Measurements from ENCODE around the gene PPP2CA. TPM values are rescaled to one million over a fixed set of nuclear protein-coding genes. Genes with fewer than 3 reads are reported as not detected.

PPP2CA gene
- total and polyA plus RNA-seq, 9 of the 15 experiments (the other 6 are each of a cell fraction or from before 2014, with no cell fraction given): 23.0 to 257 (median 109) TPM

DNA sequence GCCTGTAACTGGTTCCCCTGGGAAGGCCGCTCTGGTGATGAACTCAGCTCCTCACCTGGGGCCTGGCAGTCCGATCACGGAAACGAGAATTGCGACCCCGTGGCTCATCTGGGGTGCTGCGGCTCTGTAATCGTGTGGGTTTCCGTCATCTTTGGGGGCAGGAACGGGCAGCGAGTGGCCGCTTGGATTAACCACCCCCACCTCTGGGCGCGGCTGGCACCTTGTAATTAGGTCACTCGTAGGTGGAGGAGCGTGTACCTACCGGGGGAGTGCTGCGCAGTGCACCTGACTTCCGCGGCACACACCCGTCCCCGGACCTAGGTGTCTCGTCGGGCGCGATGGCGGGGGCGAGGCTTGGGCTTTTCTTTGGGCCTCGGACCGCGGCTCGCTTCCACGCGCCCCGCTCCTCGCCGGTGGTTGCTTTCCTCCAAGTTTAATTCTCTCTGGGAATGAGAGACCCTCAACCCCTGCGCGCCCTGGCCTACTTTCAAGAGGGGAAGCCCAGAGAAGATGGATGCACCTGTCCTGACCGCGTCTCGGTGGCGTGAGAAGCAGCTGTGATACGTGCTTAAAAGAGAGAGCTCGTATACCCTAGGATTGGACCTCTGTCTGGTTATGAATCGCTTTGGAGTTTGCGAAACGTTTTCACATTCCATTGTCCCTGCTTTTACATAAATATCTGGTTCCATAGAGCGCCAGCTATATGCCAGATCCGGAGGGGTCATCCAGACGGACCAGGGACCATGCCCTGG lies 744 bp upstream of the PPP2CA start (continued):
- no peak; a peak in 1 of 4 replicates for TF ChIP-seq KDM4B (IDR thresholded peaks at IDR 0.05; ENCODE audit: borderline replicate concordance in 2 of 2, low read depth in 1 of 2)
- TF ChIP-seq GTF2F1 (IDR thresholded peaks at IDR 0.05; ENCODE audit: low read depth, low read length): no peak
- TF ChIP-seq TAF9B (IDR thresholded peaks at IDR 0.05; ENCODE audit: partially characterized antibody): no peak
- TF ChIP-seq NR2F6 (CRISPR knock-in tag; IDR thresholded peaks at IDR 0.05): no peak; the same call in 1 of the 2 replicates
- TF ChIP-seq, protein P1, sequence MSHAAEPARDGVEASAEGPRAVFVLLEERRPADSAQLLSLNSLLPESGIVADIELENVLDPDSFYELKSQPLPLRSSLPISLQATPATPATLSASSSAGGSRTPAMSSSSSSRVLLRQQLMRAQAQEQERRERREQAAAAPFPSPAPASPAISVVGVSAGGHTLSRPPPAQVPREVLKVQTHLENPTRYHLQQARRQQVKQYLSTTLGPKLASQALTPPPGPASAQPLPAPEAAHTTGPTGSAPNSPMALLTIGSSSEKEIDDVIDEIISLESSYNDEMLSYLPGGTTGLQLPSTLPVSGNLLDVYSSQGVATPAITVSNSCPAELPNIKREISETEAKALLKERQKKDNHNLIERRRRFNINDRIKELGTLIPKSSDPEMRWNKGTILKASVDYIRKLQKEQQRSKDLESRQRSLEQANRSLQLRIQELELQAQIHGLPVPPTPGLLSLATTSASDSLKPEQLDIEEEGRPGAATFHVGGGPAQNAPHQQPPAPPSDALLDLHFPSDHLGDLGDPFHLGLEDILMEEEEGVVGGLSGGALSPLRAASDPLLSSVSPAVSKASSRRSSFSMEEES (CRISPR knock-in tag; IDR thresholded peaks at IDR 0.05): no peak
- TF ChIP-seq, protein P2, sequence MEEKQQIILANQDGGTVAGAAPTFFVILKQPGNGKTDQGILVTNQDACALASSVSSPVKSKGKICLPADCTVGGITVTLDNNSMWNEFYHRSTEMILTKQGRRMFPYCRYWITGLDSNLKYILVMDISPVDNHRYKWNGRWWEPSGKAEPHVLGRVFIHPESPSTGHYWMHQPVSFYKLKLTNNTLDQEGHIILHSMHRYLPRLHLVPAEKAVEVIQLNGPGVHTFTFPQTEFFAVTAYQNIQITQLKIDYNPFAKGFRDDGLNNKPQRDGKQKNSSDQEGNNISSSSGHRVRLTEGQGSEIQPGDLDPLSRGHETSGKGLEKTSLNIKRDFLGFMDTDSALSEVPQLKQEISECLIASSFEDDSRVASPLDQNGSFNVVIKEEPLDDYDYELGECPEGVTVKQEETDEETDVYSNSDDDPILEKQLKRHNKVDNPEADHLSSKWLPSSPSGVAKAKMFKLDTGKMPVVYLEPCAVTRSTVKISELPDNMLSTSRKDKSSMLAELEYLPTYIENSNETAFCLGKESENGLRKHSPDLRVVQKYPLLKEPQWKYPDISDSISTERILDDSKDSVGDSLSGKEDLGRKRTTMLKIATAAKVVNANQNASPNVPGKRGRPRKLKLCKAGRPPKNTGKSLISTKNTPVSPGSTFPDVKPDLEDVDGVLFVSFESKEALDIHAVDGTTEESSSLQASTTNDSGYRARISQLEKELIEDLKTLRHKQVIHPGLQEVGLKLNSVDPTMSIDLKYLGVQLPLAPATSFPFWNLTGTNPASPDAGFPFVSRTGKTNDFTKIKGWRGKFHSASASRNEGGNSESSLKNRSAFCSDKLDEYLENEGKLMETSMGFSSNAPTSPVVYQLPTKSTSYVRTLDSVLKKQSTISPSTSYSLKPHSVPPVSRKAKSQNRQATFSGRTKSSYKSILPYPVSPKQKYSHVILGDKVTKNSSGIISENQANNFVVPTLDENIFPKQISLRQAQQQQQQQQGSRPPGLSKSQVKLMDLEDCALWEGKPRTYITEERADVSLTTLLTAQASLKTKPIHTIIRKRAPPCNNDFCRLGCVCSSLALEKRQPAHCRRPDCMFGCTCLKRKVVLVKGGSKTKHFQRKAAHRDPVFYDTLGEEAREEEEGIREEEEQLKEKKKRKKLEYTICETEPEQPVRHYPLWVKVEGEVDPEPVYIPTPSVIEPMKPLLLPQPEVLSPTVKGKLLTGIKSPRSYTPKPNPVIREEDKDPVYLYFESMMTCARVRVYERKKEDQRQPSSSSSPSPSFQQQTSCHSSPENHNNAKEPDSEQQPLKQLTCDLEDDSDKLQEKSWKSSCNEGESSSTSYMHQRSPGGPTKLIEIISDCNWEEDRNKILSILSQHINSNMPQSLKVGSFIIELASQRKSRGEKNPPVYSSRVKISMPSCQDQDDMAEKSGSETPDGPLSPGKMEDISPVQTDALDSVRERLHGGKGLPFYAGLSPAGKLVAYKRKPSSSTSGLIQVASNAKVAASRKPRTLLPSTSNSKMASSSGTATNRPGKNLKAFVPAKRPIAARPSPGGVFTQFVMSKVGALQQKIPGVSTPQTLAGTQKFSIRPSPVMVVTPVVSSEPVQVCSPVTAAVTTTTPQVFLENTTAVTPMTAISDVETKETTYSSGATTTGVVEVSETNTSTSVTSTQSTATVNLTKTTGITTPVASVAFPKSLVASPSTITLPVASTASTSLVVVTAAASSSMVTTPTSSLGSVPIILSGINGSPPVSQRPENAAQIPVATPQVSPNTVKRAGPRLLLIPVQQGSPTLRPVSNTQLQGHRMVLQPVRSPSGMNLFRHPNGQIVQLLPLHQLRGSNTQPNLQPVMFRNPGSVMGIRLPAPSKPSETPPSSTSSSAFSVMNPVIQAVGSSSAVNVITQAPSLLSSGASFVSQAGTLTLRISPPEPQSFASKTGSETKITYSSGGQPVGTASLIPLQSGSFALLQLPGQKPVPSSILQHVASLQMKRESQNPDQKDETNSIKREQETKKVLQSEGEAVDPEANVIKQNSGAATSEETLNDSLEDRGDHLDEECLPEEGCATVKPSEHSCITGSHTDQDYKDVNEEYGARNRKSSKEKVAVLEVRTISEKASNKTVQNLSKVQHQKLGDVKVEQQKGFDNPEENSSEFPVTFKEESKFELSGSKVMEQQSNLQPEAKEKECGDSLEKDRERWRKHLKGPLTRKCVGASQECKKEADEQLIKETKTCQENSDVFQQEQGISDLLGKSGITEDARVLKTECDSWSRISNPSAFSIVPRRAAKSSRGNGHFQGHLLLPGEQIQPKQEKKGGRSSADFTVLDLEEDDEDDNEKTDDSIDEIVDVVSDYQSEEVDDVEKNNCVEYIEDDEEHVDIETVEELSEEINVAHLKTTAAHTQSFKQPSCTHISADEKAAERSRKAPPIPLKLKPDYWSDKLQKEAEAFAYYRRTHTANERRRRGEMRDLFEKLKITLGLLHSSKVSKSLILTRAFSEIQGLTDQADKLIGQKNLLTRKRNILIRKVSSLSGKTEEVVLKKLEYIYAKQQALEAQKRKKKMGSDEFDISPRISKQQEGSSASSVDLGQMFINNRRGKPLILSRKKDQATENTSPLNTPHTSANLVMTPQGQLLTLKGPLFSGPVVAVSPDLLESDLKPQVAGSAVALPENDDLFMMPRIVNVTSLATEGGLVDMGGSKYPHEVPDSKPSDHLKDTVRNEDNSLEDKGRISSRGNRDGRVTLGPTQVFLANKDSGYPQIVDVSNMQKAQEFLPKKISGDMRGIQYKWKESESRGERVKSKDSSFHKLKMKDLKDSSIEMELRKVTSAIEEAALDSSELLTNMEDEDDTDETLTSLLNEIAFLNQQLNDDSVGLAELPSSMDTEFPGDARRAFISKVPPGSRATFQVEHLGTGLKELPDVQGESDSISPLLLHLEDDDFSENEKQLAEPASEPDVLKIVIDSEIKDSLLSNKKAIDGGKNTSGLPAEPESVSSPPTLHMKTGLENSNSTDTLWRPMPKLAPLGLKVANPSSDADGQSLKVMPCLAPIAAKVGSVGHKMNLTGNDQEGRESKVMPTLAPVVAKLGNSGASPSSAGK (IDR thresholded peaks at IDR 0.05): peak; percentile 70
- TF ChIP-seq, protein P3, sequence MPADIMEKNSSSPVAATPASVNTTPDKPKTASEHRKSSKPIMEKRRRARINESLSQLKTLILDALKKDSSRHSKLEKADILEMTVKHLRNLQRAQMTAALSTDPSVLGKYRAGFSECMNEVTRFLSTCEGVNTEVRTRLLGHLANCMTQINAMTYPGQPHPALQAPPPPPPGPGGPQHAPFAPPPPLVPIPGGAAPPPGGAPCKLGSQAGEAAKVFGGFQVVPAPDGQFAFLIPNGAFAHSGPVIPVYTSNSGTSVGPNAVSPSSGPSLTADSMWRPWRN (IDR thresholded peaks at IDR 0.05; ENCODE audit: low read depth): no peak
- TF ChIP-seq MTF1 (CRISPR knock-in tag; IDR thresholded peaks at IDR 0.05; ENCODE audit: borderline replicate concordance): no peak
- no peak for TF ChIP-seq MAFG (tag; conservative IDR thresholded peaks at IDR 0.05)
- TF ChIP-seq POLR2G (IDR thresholded peaks at IDR 0.05; ENCODE audit: low read depth, low read length): no peak
- TF ChIP-seq, protein P4, sequence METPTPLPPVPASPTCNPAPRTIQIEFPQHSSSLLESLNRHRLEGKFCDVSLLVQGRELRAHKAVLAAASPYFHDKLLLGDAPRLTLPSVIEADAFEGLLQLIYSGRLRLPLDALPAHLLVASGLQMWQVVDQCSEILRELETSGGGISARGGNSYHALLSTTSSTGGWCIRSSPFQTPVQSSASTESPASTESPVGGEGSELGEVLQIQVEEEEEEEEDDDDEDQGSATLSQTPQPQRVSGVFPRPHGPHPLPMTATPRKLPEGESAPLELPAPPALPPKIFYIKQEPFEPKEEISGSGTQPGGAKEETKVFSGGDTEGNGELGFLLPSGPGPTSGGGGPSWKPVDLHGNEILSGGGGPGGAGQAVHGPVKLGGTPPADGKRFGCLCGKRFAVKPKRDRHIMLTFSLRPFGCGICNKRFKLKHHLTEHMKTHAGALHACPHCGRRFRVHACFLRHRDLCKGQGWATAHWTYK (CRISPR knock-in tag; IDR thresholded peaks at IDR 0.05): peak; percentile 56; the same call in 1 of the 2 replicates
- TF ChIP-seq ZNF696 (CRISPR knock-in tag; conservative IDR thresholded peaks at IDR 0.05): no peak

All from K562 (cell line).